Measurements from ENCODE around the gene HOXD9. TPM values are rescaled to one million over a fixed set of nuclear protein-coding genes. Genes with fewer than 3 reads are reported as not detected.
A peak's percentile ranks its signal among the peaks of the same experiment; 100 is the strongest.

Gene HOXD9
- total RNA-seq, 4 donors from 2014 or later: 0.47 to 2.9 (median 1.2) TPM

- Histone ChIP-seq H3K9me3 (peaks cover 0 to 5% (median 0%) of the 10 kb centered on the region in 3 donors), H3K4me1 (peaks cover 0 to 41% (median 11%) of the 10 kb centered on the region in 3 donors), H3K4me3 (peak overlapping the region in 1 of 2 donors; percentile 0), H3K27me3 (peaks cover 100% of the 10 kb centered on the region), H3K36me3 (no peaks in the 10 kb centered on the region), H3K27ac (no peak overlapping the region)
- no peak for ATAC-seq
- 15 to 25% methylated on average over 17 to 19 of the region's 52 CpGs for WGBS, 2 donors (ENCODE audit: low coverage in 1 of 2)
- TF ChIP-seq CTCF (IDR thresholded peaks at IDR 0.05) (no peak), POLR2AphosphoS5 (IDR thresholded peaks at IDR 0.05) (no peak), EP300 (IDR thresholded peaks at IDR 0.05) (no peak), POLR2A (IDR thresholded peaks at IDR 0.05) (no peak)
These were observed 42.3 kb downstream of the HOXD9 start for GRCh38 chr2:176164611-176165369.

GRCh38 chr2:176165370-176166050 is 43.0 kb downstream of the HOXD9 start:
- ATAC-seq: no peak
- 5 to 22% methylated on average over 7 to 8 of the region's 26 CpGs for WGBS, 2 donors (ENCODE audit: low coverage in 1 of 2)
- Histone ChIP-seq H3K36me3 (no peaks in the 10 kb centered on the region), H3K9me3 (peaks cover 0 to 5% (median 0%) of the 10 kb centered on the region in 3 donors), H3K27me3 (peaks cover 100% of the 10 kb centered on the region), H3K4me3 (no peak overlapping the region), H3K4me1 (peaks cover 0 to 33% (median 4%) of the 10 kb centered on the region in 3 donors), H3K27ac (no peak overlapping the region)
- TF ChIP-seq CTCF (IDR thresholded peaks at IDR 0.05) (no peak), POLR2A (IDR thresholded peaks at IDR 0.05) (no peak), POLR2AphosphoS5 (IDR thresholded peaks at IDR 0.05) (no peak), EP300 (IDR thresholded peaks at IDR 0.05) (no peak)

- H3K27me3 ChIP-seq: peaks cover 100% of the 10 kb centered on the region
- H3K36me3 ChIP-seq: no peaks in the 10 kb centered on the region
- no peak overlapping the region for H3K27ac ChIP-seq
- no peak overlapping the region for H3K4me3 ChIP-seq
- no peak for TF ChIP-seq POLR2A (IDR thresholded peaks at IDR 0.05)
- TF ChIP-seq EP300 (IDR thresholded peaks at IDR 0.05): no peak
- no peak for TF ChIP-seq CTCF (IDR thresholded peaks at IDR 0.05)
- TF ChIP-seq POLR2AphosphoS5 (IDR thresholded peaks at IDR 0.05): no peak
- WGBS, 2 donors (ENCODE audit: low coverage in 1 of 2): 17 to 40% methylated on average over 2 of the region's 2 CpGs
- peaks cover 0 to 27% (median 0%) of the 10 kb centered on the region in 3 donors for H3K4me1 ChIP-seq
- no peak for ATAC-seq
- peaks cover 0 to 5% (median 0%) of the 10 kb centered on the region in 3 donors for H3K9me3 ChIP-seq
These were observed 43.8 kb downstream of the HOXD9 start for GRCh38 chr2:176166272-176166671.

GRCh38 chr2:176167398-176167797 is 44.9 kb downstream of the HOXD9 start:
- peaks cover 100% of the 10 kb centered on the region for H3K27me3 ChIP-seq
- peaks cover 0 to 26% (median 5%) of the 10 kb centered on the region in 3 donors for H3K4me1 ChIP-seq
- WGBS, 2 donors (ENCODE audit: low coverage in 1 of 2): 50 to 57% methylated on average over 1 of the region's 1 CpG
- H3K9me3 ChIP-seq: peaks cover 0 to 15% (median 0%) of the 10 kb centered on the region in 3 donors
- ATAC-seq: no peak
- no peaks in the 10 kb centered on the region for H3K36me3 ChIP-seq
- TF ChIP-seq EP300 (IDR thresholded peaks at IDR 0.05) (no peak), POLR2A (IDR thresholded peaks at IDR 0.05) (no peak), CTCF (IDR thresholded peaks at IDR 0.05) (no peak), POLR2AphosphoS5 (IDR thresholded peaks at IDR 0.05) (no peak)
- H3K4me3 ChIP-seq: no peak overlapping the region
- no peak overlapping the region for H3K27ac ChIP-seq
